Thoracic aorta (tissue), 2 donors: Measurements from ENCODE around the gene PIGR. TPM values are rescaled to one million over a fixed set of nuclear protein-coding genes. Genes with fewer than 3 reads are reported as not detected.

Source experiments
- ATAC-seq: fragments of 150-250 bp; one replicate; pipeline ENCODE4 v1.8.0; 2017; ENCODE audit warnings: low read depth; ENCODE audit not compliant: insufficient number of reproducible peaks, low FRiP score
- DNase-seq: peaks from one replicate; pipeline ENCODE4 v3.0.0-alpha.2; 2020; ENCODE audit warnings: low spot score
- H3K27ac ChIP-seq, 2 donors: fragments of 200-600 bp; sonication (generic); 1 replicate in 1 of 2; 2 replicates in 1 of 2; pipeline ENCODE4 v1.5.1; 2016; ENCODE audit warnings: mild to moderate bottlenecking in 2 of 2, moderate library complexity in 2 of 2
- H3K27me3 ChIP-seq: fragments of 200-600 bp; sonication (generic); replicated peaks from 2 replicates; pipeline ENCODE4 v1.6.0; 2016; ENCODE audit warnings: mild to moderate bottlenecking; ENCODE audit not compliant: insufficient read depth
- H3K36me3 ChIP-seq: fragments of 200-600 bp; sonication (generic); one replicate; pipeline ENCODE4 v1.5.1; 2016
- H3K4me1 ChIP-seq, 2 donors: fragments of 200-600 bp; sonication (generic); 1 replicate in 1 of 2; 2 replicates in 1 of 2; pipeline versions ENCODE4 v1.5.1 to v1.6.0; 2016; ENCODE audit warnings: low read depth in 2 of 2, mild to moderate bottlenecking in 1 of 2; ENCODE audit not compliant: control insufficient read depth in 1 of 2
- H3K4me3 ChIP-seq: fragments of 200-600 bp; sonication (generic); 2 replicates; pipeline ENCODE4 v1.5.1; 2016; ENCODE audit warnings: mild to moderate bottlenecking
- H3K9me3 ChIP-seq: fragments of 200-600 bp; sonication (generic); 2 replicates; pipeline ENCODE4 v1.5.1; 2016
- total RNA-seq, 2 donors: library from RNA; depleted of rRNA; stranded (reverse); fragments of >200 nt; gene quantifications; one replicate each; pipeline versions ENCODE4 v1.1.0 to v1.2.3, GENCODE V29; 2016
- TF ChIP-seq, protein P1 (sequence below): fragments of 200-600 bp; sonication (generic); IDR thresholded peaks from one replicate; pipeline ENCODE4 v1.5.1; 2019; ENCODE audit warnings: antibody characterized with exemption

PIGR gene
- total RNA-seq, 2 donors from 2014 or later = 7.7 TPM; not detected in 1

DNA sequence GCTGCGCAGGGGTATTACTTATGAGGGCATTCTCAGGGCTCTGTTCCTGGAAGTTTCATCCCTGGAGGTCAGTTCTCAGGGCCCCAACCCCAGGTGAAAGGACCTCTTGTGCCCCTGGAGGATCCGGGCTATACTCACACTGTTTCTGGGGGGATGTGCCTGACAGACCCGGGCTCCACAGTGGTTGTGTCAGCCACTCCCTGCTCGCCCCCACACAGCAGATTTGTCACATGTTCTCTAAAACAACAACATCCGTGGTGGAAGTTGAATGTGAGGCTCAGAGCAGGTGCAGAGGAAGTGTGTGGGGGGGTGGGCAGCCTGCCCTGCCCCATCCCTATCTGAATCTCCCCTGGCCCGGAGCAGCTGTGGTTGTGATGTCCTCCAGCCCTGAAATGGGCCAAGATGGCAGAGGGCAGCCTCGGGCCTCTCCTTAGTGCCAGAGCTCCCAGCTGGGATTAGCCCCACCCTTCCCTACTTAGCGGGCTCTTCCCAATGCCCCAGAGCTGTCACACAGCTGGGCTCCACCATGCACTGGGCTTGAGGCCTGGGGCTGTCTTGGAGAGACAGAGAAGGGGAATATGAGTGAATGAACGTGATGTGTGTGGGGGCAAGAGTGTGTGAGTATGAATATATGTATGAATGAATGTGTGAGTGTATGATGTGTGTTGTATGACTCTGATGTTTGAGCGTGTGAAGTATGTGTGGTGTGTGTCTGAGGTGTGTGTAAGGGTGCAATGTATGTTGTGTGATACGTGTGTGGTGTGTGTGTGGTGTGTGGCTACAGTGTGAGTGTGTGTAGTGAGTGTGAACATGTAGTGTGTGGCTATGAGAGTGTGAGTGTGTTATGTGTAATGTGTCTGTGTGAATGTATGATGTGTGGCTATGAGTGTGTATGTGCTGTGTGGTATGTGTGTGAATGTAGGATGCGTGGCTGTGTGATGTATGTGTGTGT lies 23.0 kb downstream of the PIGR start:
- Histone ChIP-seq H3K9me3 (no peaks in the 10 kb centered on the region), H3K27ac (no peak overlapping the region), H3K4me1 (no peaks in the 10 kb centered on the region), H3K4me3 (no peak overlapping the region), H3K27me3 (no peaks in the 10 kb centered on the region), H3K36me3 (no peaks in the 10 kb centered on the region)
- ATAC-seq = no peak
- TF ChIP-seq, protein P1, sequence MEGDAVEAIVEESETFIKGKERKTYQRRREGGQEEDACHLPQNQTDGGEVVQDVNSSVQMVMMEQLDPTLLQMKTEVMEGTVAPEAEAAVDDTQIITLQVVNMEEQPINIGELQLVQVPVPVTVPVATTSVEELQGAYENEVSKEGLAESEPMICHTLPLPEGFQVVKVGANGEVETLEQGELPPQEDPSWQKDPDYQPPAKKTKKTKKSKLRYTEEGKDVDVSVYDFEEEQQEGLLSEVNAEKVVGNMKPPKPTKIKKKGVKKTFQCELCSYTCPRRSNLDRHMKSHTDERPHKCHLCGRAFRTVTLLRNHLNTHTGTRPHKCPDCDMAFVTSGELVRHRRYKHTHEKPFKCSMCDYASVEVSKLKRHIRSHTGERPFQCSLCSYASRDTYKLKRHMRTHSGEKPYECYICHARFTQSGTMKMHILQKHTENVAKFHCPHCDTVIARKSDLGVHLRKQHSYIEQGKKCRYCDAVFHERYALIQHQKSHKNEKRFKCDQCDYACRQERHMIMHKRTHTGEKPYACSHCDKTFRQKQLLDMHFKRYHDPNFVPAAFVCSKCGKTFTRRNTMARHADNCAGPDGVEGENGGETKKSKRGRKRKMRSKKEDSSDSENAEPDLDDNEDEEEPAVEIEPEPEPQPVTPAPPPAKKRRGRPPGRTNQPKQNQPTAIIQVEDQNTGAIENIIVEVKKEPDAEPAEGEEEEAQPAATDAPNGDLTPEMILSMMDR = no peak
- no peak for DNase-seq

GRCh38 chr1:206922524-206922923 lies 23.7 kb downstream of the PIGR start:
- Histone ChIP-seq H3K4me3 (no peak overlapping the region), H3K36me3 (no peaks in the 10 kb centered on the region), H3K4me1 (no peaks in the 10 kb centered on the region), H3K27me3 (no peaks in the 10 kb centered on the region), H3K27ac (no peak overlapping the region), H3K9me3 (no peaks in the 10 kb centered on the region)
- TF ChIP-seq, protein P1 = no peak
- DNase-seq = no peak
- ATAC-seq = no peak

GRCh38 chr1:206921772-206922265 lies 24.4 kb downstream of the PIGR start, which contains the start of gene FCMR:
Gene FCMR (minus strand): TSS chr1:206921941. CDS start chr1:206921854, 87 bp downstream.
- Histone ChIP-seq H3K27ac (no peak within 1 kb of the TSS), H3K36me3 (no peaks in the 10 kb centered on the region), H3K9me3 (no peaks in the 10 kb centered on the region), H3K27me3 (no peaks in the 10 kb centered on the region), H3K4me3 (peak within 1 kb of the TSS; percentile 37), H3K4me1 (no peaks in the 10 kb centered on the region)
- no peak for ATAC-seq
- DNase-seq = no peak
- TF ChIP-seq, protein P1 = no peak

GRCh38 chr1:206918076-206918475 lies 28.2 kb downstream of the PIGR start:
- DNase-seq (no peak), ATAC-seq (no peak)
- no peaks in the 10 kb centered on the region for H3K36me3 ChIP-seq
- peaks cover under 1% of the 10 kb centered on the region for H3K27me3 ChIP-seq
- H3K27ac ChIP-seq = no peak overlapping the region
- H3K9me3 ChIP-seq = no peaks in the 10 kb centered on the region
- TF ChIP-seq, protein P1 = no peak
- no peaks in the 10 kb centered on the region for H3K4me1 ChIP-seq
- no peak overlapping the region for H3K4me3 ChIP-seq

GRCh38 chr1:206916000-206916709 lies 30.1 kb downstream of the PIGR start:
- Histone ChIP-seq H3K36me3 (no peaks in the 10 kb centered on the region), H3K4me1 (no peaks in the 10 kb centered on the region), H3K4me3 (no peak overlapping the region), H3K27me3 (peaks cover 6% of the 10 kb centered on the region), H3K27ac (no peak overlapping the region), H3K9me3 (no peaks in the 10 kb centered on the region)
- no peak for DNase-seq
- no peak for ATAC-seq
- TF ChIP-seq, protein P1 = no peak
